ENCODE measurements around the gene CPOX. TPM values are rescaled to one million over a fixed set of nuclear protein-coding genes. Genes with fewer than 3 reads are reported as not detected.
A peak's percentile ranks its signal among the peaks of the same experiment; 100 is the strongest.

The CPOX gene
- total and polyA plus RNA-seq, 10 of the 15 experiments (the other 5 are each of a cell fraction or from before 2014, with no cell fraction given), result 40.7 to 72.6 (median 64.5) TPM

DNA sequence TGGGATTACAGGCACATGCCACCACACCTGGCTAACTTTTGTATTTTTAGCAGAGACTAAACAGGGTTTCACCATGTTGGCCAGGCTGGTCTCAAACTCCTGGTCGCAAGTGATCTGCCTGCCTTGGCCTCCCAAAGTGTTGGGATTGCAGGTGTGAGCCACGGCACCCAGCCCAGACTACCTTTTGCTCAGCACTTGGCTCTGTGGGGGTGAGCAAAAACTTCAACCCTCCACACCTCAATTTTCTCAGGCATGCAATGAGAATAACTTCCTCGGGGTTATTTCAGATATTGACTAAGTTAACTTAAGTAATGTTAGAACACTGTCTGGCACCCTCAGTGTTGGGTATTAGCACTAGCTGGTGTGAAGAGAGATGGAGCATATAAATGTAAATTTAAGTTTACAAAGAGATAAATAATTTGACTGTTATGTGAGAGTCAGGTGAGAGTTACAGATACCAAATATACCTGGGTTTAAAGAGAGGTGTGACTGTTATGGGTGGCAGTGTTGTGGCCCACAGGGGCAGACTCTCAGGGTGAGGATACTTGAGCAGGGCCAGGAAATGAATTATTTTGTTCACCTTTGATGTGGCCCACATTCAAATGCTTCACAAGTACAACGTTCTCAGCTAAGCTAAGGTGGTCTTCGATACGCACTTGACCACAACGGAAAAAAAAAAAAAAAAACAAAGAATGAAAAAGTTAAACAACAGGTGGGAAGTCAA is 29.0 kb downstream of the CPOX start (continued):
- TF ChIP-seq, protein P1, sequence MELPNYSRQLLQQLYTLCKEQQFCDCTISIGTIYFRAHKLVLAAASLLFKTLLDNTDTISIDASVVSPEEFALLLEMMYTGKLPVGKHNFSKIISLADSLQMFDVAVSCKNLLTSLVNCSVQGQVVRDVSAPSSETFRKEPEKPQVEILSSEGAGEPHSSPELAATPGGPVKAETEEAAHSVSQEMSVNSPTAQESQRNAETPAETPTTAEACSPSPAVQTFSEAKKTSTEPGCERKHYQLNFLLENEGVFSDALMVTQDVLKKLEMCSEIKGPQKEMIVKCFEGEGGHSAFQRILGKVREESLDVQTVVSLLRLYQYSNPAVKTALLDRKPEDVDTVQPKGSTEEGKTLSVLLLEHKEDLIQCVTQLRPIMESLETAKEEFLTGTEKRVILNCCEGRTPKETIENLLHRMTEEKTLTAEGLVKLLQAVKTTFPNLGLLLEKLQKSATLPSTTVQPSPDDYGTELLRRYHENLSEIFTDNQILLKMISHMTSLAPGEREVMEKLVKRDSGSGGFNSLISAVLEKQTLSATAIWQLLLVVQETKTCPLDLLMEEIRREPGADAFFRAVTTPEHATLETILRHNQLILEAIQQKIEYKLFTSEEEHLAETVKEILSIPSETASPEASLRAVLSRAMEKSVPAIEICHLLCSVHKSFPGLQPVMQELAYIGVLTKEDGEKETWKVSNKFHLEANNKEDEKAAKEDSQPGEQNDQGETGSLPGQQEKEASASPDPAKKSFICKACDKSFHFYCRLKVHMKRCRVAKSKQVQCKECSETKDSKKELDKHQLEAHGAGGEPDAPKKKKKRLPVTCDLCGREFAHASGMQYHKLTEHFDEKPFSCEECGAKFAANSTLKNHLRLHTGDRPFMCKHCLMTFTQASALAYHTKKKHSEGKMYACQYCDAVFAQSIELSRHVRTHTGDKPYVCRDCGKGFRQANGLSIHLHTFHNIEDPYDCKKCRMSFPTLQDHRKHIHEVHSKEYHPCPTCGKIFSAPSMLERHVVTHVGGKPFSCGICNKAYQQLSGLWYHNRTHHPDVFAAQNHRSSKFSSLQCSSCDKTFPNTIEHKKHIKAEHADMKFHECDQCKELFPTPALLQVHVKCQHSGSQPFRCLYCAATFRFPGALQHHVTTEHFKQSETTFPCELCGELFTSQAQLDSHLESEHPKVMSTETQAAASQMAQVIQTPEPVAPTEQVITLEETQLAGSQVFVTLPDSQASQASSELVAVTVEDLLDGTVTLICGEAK (IDR thresholded peaks at IDR 0.05; ENCODE audit: borderline replicate concordance), result 0 out of 2 replicates have a peak, but pooled peaks have one; percentile 13
- TF ChIP-seq MEF2B (IDR thresholded peaks at IDR 0.05; ENCODE audit: partially characterized antibody, poor library complexity, severe bottlenecking) (peak; percentile 74), SIN3A (IDR thresholded peaks at IDR 0.05; ENCODE audit: low read depth, low read length) (no peak), HDAC2 (IDR thresholded peaks at IDR 0.05) (no peak), NRF1 (conservative IDR thresholded peaks at IDR 0.05; ENCODE audit: low read depth, low read length) (no peak), POLR2AphosphoS2 (IDR thresholded peaks at IDR 0.05; ENCODE audit: low read depth, low read length) (no peak), SIX5 (IDR thresholded peaks at IDR 0.05; ENCODE audit: low read depth, low read length, severe bottlenecking) (no peak), NBN (IDR thresholded peaks at IDR 0.05) (peak; percentile 8; the same call in 1 of the 2 replicates), ZNF274 (IDR thresholded peaks at IDR 0.05; ENCODE audit: insufficient read depth, insufficient read length) (no peak), MYC (IDR thresholded peaks at IDR 0.05; ENCODE audit: insufficient read depth, insufficient read length, insufficient replicate concordance, low read length, severe bottlenecking) (no peak), TCF7 (IDR thresholded peaks at IDR 0.05; ENCODE audit: borderline replicate concordance) (peak; percentile 96), DPF2 (IDR thresholded peaks at IDR 0.05) (peak; percentile 4; the same call in 1 of the 2 replicates), POLR2AphosphoS5 (IDR thresholded peaks at IDR 0.05; ENCODE audit: low read length) (peak; percentile 81), TCF12 (IDR thresholded peaks at IDR 0.05; ENCODE audit: low read depth, low read length) (no peak), PML (IDR thresholded peaks at IDR 0.05; ENCODE audit: low read length) (no peak), NFYB (IDR thresholded peaks at IDR 0.05; ENCODE audit: insufficient read depth, low read depth, low read length) (no peak), FOXM1 (IDR thresholded peaks at IDR 0.05; ENCODE audit: low read depth, low read length) (no peak), MTA3 (IDR thresholded peaks at IDR 0.05; ENCODE audit: borderline replicate concordance, low read length) (no peak; the same call in none of the 2 replicates)
- TF ChIP-seq, protein P2, sequence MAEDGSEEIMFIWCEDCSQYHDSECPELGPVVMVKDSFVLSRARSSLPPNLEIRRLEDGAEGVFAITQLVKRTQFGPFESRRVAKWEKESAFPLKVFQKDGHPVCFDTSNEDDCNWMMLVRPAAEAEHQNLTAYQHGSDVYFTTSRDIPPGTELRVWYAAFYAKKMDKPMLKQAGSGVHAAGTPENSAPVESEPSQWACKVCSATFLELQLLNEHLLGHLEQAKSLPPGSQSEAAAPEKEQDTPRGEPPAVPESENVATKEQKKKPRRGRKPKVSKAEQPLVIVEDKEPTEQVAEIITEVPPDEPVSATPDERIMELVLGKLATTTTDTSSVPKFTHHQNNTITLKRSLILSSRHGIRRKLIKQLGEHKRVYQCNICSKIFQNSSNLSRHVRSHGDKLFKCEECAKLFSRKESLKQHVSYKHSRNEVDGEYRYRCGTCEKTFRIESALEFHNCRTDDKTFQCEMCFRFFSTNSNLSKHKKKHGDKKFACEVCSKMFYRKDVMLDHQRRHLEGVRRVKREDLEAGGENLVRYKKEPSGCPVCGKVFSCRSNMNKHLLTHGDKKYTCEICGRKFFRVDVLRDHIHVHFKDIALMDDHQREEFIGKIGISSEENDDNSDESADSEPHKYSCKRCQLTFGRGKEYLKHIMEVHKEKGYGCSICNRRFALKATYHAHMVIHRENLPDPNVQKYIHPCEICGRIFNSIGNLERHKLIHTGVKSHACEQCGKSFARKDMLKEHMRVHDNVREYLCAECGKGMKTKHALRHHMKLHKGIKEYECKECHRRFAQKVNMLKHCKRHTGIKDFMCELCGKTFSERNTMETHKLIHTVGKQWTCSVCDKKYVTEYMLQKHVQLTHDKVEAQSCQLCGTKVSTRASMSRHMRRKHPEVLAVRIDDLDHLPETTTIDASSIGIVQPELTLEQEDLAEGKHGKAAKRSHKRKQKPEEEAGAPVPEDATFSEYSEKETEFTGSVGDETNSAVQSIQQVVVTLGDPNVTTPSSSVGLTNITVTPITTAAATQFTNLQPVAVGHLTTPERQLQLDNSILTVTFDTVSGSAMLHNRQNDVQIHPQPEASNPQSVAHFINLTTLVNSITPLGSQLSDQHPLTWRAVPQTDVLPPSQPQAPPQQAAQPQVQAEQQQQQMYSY (CRISPR knock-in tag; IDR thresholded peaks at IDR 0.05), result no peak
- TF ChIP-seq, protein P3, sequence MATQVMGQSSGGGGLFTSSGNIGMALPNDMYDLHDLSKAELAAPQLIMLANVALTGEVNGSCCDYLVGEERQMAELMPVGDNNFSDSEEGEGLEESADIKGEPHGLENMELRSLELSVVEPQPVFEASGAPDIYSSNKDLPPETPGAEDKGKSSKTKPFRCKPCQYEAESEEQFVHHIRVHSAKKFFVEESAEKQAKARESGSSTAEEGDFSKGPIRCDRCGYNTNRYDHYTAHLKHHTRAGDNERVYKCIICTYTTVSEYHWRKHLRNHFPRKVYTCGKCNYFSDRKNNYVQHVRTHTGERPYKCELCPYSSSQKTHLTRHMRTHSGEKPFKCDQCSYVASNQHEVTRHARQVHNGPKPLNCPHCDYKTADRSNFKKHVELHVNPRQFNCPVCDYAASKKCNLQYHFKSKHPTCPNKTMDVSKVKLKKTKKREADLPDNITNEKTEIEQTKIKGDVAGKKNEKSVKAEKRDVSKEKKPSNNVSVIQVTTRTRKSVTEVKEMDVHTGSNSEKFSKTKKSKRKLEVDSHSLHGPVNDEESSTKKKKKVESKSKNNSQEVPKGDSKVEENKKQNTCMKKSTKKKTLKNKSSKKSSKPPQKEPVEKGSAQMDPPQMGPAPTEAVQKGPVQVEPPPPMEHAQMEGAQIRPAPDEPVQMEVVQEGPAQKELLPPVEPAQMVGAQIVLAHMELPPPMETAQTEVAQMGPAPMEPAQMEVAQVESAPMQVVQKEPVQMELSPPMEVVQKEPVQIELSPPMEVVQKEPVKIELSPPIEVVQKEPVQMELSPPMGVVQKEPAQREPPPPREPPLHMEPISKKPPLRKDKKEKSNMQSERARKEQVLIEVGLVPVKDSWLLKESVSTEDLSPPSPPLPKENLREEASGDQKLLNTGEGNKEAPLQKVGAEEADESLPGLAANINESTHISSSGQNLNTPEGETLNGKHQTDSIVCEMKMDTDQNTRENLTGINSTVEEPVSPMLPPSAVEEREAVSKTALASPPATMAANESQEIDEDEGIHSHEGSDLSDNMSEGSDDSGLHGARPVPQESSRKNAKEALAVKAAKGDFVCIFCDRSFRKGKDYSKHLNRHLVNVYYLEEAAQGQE (IDR thresholded peaks at IDR 0.05; ENCODE audit: low read depth, low read length), result no peak

Data from GM12878 (cell line).